ENCODE measurements around the gene DIS3L2. TPM values are rescaled to one million over a fixed set of nuclear protein-coding genes. Genes with fewer than 3 reads are reported as not detected.

DIS3L2 gene
- total RNA-seq, 2 experiments from 2014 or later: 20.2 to 20.6 TPM

DNA sequence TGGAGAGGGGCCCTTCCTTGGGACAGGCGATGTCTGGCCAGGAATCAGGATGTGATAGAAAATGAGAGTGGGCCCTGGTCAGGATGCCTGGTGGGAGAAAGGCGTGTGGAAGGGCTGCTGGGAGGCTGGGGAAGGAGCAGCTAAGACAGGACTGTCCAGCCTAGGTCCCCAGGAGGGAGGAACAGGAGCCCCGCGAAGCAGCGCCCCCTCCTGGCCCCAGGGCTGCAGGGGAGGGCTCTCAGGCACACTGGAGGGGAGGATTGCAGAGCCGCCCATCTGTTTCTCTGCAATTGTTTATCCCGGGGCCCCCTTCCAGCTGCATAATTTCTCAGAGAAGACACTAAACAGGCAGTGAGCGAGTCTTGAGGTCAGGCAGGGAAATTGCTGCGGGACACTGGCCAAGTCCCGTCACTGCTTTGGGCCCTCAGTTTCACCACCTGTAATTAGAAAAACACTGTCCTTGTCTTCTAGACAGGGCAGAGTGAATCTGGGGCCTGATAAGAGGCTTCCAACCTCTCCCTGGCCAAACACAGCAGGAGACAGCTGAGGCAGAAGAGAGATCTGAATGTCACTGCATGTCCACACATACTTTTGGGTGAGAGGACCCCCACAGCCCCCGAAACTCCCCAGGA is 31.4 kb upstream of the DIS3L2 start:
- no peak for TF ChIP-seq EZH2phosphoT487 (IDR thresholded peaks at IDR 0.05; ENCODE audit: borderline replicate concordance, low read depth, low read length)
- TF ChIP-seq, protein P1, sequence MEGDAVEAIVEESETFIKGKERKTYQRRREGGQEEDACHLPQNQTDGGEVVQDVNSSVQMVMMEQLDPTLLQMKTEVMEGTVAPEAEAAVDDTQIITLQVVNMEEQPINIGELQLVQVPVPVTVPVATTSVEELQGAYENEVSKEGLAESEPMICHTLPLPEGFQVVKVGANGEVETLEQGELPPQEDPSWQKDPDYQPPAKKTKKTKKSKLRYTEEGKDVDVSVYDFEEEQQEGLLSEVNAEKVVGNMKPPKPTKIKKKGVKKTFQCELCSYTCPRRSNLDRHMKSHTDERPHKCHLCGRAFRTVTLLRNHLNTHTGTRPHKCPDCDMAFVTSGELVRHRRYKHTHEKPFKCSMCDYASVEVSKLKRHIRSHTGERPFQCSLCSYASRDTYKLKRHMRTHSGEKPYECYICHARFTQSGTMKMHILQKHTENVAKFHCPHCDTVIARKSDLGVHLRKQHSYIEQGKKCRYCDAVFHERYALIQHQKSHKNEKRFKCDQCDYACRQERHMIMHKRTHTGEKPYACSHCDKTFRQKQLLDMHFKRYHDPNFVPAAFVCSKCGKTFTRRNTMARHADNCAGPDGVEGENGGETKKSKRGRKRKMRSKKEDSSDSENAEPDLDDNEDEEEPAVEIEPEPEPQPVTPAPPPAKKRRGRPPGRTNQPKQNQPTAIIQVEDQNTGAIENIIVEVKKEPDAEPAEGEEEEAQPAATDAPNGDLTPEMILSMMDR (conservative IDR thresholded peaks at IDR 0.05; ENCODE audit: low read length): peak; percentile 83
- peak; percentile 41 for DNase-seq (ENCODE audit: low spot score)
- no peak overlapping the region for H2AFZ ChIP-seq (ENCODE audit: low read length)
- H3K79me2 ChIP-seq (ENCODE audit: insufficient read depth, low read depth, low read length): no peaks in the 10 kb centered on the region
- H3K36me3 ChIP-seq (ENCODE audit: insufficient read depth, low read length): no peaks in the 10 kb centered on the region
- intact Hi-C loops (cut with micrococcal nuclease; ENCODE audit: unreplicated experiment): no loop called here
- no TSS peak for BruUV-seq (replicated peaks)
- no peak overlapping the region for H3K4me3 ChIP-seq (ENCODE audit: low read depth, low read length, poor library complexity, severe bottlenecking)
- H3K9me3 ChIP-seq (ENCODE audit: low read length): no peaks in the 10 kb centered on the region
- no peak overlapping the region for H3K27ac ChIP-seq (ENCODE audit: low read depth, low read length, poor library complexity, severe bottlenecking)
- H3K9me2 ChIP-seq (ENCODE audit: insufficient read depth, low read length): no peaks in the 10 kb centered on the region
- ChIA-PET CTCF (ENCODE audit: unreplicated experiment) (interaction anchor here (1.0 to 1.1 kb wide), 2 partner anchors 319 to 392 kb away, joined by 3 read pairs; no protein-coding TSS in a partner anchor), POLR2A (no interaction called here)
- H3K4me1 ChIP-seq (ENCODE audit: insufficient read depth, low read length, poor library complexity, severe bottlenecking): peaks cover 19% of the 10 kb centered on the region
- H3K4me2 ChIP-seq (ENCODE audit: low read length): no peak overlapping the region
- H4K20me1 ChIP-seq (ENCODE audit: insufficient read depth, low read length): no peaks in the 10 kb centered on the region

DNA sequence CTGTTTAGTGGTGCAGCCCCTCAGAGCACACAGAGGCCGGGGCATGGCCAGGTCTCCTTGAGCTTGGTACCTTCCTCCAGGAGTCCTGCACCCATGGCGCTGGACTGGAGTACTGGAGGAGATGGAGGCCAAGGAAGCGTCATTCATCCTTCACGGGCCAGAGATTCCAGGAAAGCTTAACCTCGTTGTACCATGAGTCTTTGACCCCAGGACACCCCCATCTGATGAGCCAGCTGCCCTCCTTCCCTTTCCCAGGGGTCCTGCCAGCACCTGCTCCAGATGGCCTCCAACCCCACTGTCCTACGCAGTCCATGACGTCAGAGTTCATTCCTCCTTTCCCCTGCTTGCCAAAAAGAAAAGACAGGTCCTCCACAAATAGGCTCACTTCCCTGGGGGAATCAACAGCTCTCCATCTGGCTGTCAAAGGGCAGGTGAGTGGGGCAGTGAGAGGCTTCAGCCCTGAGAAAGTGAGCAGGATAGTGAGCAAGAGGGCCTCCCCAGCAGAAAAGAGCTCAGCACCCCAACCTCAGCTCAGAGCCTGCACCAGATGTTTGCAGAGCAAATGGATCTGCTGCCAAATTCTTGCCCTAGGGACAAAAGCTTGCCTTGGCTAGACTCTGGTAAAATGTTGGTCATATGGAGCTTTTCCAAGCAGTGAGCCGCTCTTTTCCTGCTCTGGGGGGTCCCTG is 30.8 kb upstream of the DIS3L2 start:
- no peak overlapping the region for H2AFZ ChIP-seq (ENCODE audit: low read length)
- CTCF ChIA-PET (ENCODE audit: unreplicated experiment): interaction anchor here (1.1 kb wide), 1 partner anchor 391 kb away, joined by 3 read pairs; no protein-coding TSS in a partner anchor
- no peak overlapping the region for H3K4me2 ChIP-seq (ENCODE audit: low read length)
- no TSS peak for BruUV-seq (replicated peaks)
- intact Hi-C loops (cut with micrococcal nuclease; ENCODE audit: unreplicated experiment): no loop called here
- DNase-seq (ENCODE audit: low spot score): no peak
- no peaks in the 10 kb centered on the region for H4K20me1 ChIP-seq (ENCODE audit: insufficient read depth, low read length)
- H3K79me2 ChIP-seq (ENCODE audit: insufficient read depth, low read depth, low read length): no peaks in the 10 kb centered on the region
- POLR2A ChIA-PET: no interaction called here
- no peaks in the 10 kb centered on the region for H3K9me3 ChIP-seq (ENCODE audit: low read length)
- no peaks in the 10 kb centered on the region for H3K36me3 ChIP-seq (ENCODE audit: insufficient read depth, low read length)
- peaks cover 19% of the 10 kb centered on the region for H3K4me1 ChIP-seq (ENCODE audit: insufficient read depth, low read length, poor library complexity, severe bottlenecking)
- H3K27ac ChIP-seq (ENCODE audit: low read depth, low read length, poor library complexity, severe bottlenecking): no peak overlapping the region
- no peaks in the 10 kb centered on the region for H3K9me2 ChIP-seq (ENCODE audit: insufficient read depth, low read length)
- no peak overlapping the region for H3K4me3 ChIP-seq (ENCODE audit: low read depth, low read length, poor library complexity, severe bottlenecking)
- TF ChIP-seq EZH2phosphoT487 (IDR thresholded peaks at IDR 0.05; ENCODE audit: borderline replicate concordance, low read depth, low read length): no peak
- TF ChIP-seq, protein P1 (conservative IDR thresholded peaks at IDR 0.05; ENCODE audit: low read length): no peak

DNA sequence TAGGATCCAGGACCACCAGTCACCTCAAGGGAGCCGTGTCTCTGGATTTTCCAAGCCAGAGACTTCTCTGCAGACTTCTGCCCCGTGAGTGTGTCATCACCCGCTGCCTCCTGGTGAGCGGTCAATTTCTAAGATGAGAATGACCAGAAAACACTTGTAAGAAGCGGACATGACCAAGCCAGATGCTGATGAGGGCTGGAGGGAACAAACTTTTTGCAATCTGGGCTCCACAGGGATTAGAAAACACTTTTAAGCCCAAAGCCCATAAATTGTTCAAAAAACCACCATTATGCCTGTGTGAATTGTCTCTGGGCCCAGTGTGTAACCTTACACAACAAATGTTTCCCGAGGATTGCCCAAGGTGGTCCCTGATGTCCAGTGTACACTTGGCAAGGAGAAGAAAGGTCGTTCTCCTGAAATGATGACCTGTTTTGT is 30.0 kb upstream of the DIS3L2 start:
- Histone ChIP-seq H2AFZ (ENCODE audit: low read length) (no peak overlapping the region), H3K4me3 (ENCODE audit: low read depth, low read length, poor library complexity, severe bottlenecking) (no peak overlapping the region), H3K79me2 (ENCODE audit: insufficient read depth, low read depth, low read length) (no peaks in the 10 kb centered on the region), H3K4me2 (ENCODE audit: low read length) (no peak overlapping the region), H3K27ac (ENCODE audit: low read depth, low read length, poor library complexity, severe bottlenecking) (no peak overlapping the region), H3K4me1 (ENCODE audit: insufficient read depth, low read length, poor library complexity, severe bottlenecking) (peaks cover 19% of the 10 kb centered on the region), H3K9me3 (ENCODE audit: low read length) (no peaks in the 10 kb centered on the region), H4K20me1 (ENCODE audit: insufficient read depth, low read length) (no peaks in the 10 kb centered on the region), H3K36me3 (ENCODE audit: insufficient read depth, low read length) (no peaks in the 10 kb centered on the region), H3K9me2 (ENCODE audit: insufficient read depth, low read length) (no peaks in the 10 kb centered on the region)
- DNase-seq (ENCODE audit: low spot score): no peak
- no TSS peak for BruUV-seq (replicated peaks)
- POLR2A ChIA-PET: no interaction called here
- CTCF ChIA-PET (ENCODE audit: unreplicated experiment): no interaction called here
- intact Hi-C loops (cut with micrococcal nuclease; ENCODE audit: unreplicated experiment): no loop called here
- TF ChIP-seq, protein P1 (conservative IDR thresholded peaks at IDR 0.05; ENCODE audit: low read length): no peak
- no peak for TF ChIP-seq EZH2phosphoT487 (IDR thresholded peaks at IDR 0.05; ENCODE audit: borderline replicate concordance, low read depth, low read length)

Measured in OCI-LY7 (cell line).